GM18519 (cell line): ENCODE measurements around the gene STXBP4.
"Not testable (repeated sequence)": the region's sequence is repeated elsewhere in the genome, so short reads cannot be mapped to it uniquely, and the experiment has no call there.

Source experiments
- ATAC-seq: cut with Tn5 transposase; IDR thresholded peaks from one replicate; pipeline ENCODE4 v1.9.1; 2021; ENCODE audit warnings: mild to moderate bottlenecking, moderate library complexity; ENCODE audit not compliant: unreplicated experiment, low FRiP score

STXBP4 gene

DNA sequence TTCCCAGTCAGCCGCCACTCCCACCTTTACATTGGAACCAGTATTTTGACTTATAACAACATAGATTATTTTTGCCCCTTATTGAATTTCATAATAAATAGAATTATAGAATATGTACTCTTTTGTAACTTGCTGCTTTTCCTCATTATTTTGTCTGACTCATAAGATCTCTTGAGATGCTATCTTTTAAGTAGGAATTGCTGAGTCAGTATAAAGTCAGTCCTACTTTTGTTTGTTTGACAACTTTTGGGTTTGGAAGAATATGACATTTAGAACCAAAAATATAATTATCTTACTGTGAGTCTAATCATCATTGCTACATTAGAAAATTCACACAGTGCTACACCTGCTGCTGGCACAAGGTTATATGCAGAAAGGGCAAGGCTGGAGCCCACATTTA is 69.7 kb downstream of the STXBP4 start:
- ATAC-seq = no peak

DNA sequence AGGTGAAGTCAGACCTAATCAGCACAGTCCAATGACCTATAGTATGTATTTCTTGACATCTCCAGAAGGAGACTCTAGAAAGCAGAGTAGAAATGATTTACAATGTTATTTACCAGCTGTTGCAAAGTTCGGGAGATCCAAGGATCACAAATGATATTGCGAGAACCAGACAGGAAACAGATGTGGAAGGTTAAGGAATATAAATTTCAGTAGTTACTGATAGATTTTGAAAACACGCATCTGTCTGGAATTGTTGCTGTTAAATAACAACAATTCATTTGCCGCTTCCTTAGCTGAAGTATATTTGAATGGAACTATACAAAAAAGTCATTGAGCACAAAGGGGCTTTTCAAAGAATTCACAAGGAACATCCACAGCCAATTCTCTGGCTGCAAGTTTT is 72.0 kb downstream of the STXBP4 start:
- no peak for ATAC-seq

DNA sequence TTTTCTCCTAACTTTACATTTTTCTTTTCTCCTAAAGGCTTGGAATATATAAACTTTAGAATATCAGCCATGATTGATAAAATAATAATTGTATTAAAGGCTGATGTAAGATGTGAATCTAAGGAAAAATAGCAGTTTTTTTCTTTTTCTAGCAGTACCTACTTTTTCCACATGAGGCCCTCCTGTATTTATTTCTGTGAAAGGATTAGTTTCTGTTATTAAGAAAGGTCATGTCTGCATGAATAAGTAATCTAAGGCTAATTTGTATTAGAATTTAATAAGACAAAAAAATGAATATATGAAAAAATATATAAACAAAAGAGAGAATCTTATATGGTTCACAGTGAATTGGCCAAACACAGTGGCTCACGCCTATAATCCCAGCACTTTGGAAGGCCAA is 85.3 kb downstream of the STXBP4 start:
- no peak for ATAC-seq

GRCh38 chr17:55054429-55054828 is 85.9 kb downstream of the STXBP4 start:
- no peak for ATAC-seq

DNA sequence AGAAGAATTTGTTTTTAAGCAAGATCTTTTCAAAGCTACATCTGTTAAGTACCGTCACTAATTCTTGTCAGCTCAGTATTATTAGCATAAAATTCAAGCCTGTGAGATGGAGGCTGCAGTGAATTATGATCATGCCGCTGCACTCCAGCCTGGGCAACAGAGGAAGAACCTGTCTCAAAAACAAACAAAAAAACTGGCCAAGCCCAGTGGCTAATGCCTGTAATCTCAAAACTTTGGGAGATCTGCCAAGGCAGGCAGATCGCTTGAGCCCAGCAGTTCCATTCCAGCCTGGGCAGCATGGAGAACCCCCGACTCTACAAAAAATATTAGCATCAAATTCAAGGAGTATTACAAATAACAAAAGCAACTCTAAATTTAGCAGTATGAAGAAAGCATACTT is 88.0 kb downstream of the STXBP4 start:
- no peak for ATAC-seq

DNA sequence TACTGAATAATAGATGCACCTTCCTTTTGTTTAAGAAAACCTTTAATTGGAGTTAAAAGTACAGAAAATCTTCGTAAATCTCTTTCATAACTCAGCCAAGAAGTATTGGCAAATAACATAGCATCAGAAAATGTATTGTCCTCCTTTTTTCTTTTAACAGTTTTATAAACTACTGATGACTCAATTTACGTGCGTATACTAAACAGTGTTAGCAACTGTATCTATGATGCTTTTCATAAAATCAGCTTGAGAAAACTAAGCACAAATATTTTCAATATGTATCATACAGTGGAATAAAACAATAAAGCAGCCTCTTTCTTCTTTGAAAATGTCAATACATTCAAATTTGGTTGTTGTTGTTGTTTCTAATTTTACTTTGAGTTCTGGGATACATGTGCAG is 88.6 kb downstream of the STXBP4 start:
- ATAC-seq = no peak

GRCh38 chr17:55059724-55060123 is 91.2 kb downstream of the STXBP4 start:
- ATAC-seq = no peak

GRCh38 chr17:55062921-55063320 is 94.4 kb downstream of the STXBP4 start:
- ATAC-seq = no peak

DNA sequence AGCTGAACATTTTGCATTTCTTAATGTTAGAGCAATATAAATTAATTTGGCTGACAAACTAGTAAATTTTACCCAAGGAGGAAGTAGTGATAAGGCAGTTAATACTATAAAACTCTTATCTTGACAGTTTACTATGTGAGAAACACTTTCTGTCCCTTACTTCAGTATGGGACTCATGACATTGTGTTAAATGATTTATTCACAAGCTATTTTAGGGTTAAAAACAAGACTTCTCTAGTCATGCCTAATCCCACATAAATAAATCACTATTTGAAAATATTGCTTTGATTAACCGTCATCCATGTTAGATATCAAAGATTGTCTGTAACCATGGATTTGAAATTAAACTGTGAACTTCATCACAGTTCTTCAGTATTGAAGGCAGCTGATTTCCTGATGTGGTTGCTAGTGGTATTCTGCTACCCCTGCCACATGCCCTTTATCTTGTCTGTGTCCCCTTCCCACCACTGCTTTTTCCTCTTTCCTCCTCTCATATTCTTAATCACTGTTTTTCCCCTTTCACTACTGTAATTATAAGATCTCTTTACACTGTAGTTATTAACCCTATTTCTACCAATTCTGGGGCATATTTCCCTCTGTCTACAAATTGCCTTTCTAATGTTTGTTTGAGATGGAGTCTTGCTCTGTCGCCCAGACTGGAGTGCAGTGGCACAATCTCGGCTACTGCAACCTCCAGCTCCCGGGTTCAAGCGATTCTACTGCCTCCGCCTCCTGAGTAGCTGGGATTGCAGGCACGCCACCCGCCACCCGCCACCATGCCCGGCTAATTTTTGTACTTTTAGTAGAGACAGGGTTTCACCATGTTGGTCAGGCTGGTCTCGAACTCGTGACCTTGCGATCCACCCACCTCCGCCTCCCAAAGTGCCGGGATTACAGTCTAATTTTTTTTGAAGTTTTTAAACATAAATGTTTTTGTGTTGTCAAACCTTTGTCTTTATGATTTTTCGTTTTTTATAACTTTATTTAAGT is 95.6 kb downstream of the STXBP4 start:
- ATAC-seq = no peak

- ATAC-seq = no peak
These were observed 99.3 kb downstream of the STXBP4 start for GRCh38 chr17:55067697-55068439.

DNA sequence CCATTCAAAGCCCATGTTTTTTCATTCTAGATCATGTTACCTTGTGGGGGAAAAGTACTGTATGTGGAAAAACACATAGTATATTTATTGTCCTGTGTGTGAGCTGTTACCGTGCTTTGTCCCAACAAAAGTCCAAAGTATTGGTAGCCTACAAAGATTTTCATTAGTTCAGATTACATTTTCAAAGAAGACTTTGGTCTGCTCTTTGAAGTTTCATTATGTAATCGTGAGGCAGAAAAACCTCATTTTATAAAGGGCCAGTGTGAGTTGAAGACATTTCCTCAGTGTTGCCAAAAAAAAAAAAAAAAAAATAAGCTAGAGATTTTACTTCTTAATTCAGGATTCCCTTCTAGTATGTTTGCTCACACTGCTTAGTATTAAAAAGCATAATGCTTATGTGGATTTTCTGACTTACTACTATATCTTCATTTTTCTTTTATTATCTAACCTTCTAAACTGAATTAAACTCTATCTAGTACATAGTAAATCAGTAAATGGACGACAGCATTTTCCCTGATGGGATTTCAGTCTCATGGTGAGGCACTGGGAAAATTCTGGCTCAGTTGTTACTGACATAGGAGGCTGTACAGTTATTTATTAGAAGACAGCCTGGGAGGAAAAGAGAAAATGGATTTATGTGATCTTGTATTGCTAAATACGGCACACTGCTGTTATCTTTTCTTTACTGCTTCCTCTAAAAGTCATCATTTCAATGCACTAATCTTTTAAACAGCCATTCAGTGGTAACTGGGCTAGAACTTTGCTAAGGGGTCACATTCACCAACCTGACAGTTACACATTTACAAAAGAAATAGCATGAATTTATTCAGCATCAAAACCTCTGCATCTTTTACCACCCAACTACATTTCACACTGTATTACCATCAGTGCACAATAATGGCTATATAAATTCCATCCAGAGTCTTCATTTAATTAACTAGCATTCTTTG is 100.6 kb downstream of the STXBP4 start:
- no peak for ATAC-seq

GRCh38 chr17:55069983-55070529 is 101.5 kb downstream of the STXBP4 start:
- ATAC-seq = no peak

GRCh38 chr17:55072898-55073297 is 104.3 kb downstream of the STXBP4 start:
- ATAC-seq = no peak

DNA sequence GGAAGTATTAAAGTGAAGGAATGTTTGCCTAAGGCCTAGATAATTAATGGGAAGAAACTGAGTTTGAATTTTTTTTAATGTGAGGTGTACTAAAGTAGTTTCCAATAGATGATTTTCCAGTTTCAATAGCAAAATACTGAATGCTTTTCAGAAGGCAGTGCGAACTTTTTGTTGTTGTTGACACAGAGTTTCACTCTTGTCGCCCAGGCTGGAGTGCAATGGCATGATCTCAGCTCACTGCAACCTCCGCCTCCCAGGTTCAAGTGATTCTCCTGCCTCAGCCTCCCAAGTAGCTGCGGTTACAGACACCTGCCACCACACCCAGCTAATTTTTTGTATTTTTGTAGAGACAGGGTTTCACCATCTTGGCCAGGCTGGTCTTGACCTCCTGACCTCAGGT is 104.9 kb downstream of the STXBP4 start:
- ATAC-seq = not testable (repeated sequence)

GRCh38 chr17:55081559-55081958 is 113.0 kb downstream of the STXBP4 start:
- no peak for ATAC-seq

- no peak for ATAC-seq
These were observed 118.1 kb downstream of the STXBP4 start for GRCh38 chr17:55086635-55087058.

DNA sequence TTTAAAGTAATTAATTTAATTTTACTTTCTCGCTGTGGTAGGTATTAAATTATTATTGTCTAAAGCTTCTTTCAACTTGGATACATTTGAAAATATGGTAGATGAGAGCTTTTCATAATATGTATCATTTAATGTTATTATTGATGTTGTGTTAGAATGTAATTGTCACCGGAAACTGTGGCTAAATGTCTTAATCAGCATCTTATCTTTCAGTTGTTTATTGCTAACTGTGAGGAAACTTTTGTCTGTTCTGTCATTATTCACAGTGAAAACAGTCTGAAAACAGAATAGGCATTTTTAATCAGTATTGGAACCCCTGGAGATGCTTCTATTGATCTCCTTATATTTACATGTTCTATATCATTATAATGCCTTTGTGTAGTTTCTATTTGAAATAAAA is 120.7 kb downstream of the STXBP4 start:
- no peak for ATAC-seq

DNA sequence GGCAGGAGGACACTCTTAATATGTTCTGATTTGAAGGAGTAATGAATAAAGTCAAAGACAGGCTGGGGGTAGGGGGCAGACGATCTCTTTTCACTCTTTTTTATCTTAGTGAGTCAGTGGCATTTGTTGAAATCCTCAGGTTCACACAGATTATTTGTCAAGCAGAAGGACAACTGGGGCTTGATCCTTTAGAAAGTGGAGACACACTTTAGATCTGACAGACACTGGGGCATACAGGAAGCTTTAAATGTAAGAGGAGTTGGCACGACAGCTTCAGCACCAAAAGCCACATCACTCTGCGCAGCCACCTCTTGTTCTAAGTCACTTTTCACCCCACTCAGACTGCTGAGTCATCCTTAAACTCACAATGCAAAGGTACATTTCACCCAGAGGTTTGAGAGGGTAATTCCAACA is 121.5 kb downstream of the STXBP4 start:
- peak; percentile 99 for ATAC-seq

DNA sequence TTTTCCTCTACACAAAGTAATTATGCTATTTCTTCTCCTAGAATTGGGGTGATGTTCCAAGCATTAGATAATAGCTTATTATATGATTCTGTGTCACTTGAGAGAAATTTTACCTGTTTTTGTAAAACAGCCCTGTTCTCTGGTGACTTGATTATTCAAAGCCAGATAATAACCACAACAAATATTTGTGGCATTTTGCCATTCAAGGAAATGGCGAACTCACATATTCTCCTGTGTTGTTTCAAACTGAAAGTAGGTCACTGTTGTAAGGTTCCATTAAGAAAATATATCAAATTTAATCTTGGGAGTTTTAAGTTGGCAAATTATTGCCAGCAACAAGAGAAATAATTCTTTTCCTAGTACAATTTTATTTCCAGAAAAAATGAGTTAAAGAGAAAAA is 124.8 kb downstream of the STXBP4 start:
- ATAC-seq = no peak

DNA sequence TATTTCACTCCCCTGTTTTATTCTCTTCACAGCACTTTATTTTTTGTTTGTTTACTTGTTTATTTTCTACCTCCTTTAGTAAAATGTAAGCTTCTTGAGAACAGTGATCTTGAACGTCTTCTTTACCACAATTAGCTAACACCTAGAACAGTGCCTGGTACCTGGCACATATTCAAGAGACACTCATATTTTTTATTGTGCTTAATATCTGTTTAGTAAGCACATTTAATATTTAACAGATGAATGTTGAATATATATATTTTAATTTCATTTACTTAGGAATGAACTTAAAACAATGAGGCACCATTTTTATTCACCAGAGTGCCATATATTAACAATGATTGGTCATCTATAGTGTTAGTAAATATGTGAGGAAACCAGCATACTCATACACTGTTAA is 130.2 kb downstream of the STXBP4 start:
- ATAC-seq = no peak
